Uterus (tissue), 4 donors: Measurements from ENCODE around the gene NECTIN1. TPM values are rescaled to one million over a fixed set of nuclear protein-coding genes. Genes with fewer than 3 reads are reported as not detected.

ENCODE experiments used
- DNase-seq, 2 donors: peaks; one replicate each; pipeline ENCODE4 v3.0.0-alpha.2; 2019 to 2020
- H3K27ac ChIP-seq, 2 donors: fragments of 200-600 bp; sonication (generic); 1 replicate in 1 of 2; 2 replicates in 1 of 2; pipeline ENCODE4 v1.5.1; 2016 to 2018
- H3K27me3 ChIP-seq, 2 donors: fragments of 200-600 bp; sonication (generic); one replicate each; pipeline ENCODE4 v1.5.1; 2018 to 2019; ENCODE audit warnings: control low read depth in 1 of 2
- H3K36me3 ChIP-seq, 2 donors: fragments of 200-600 bp; sonication (generic); one replicate each; pipeline ENCODE4 v1.5.1; 2019; ENCODE audit warnings: control low read depth in 1 of 2
- H3K4me1 ChIP-seq, 2 donors: fragments of 200-600 bp; sonication (generic); one replicate each; pipeline ENCODE4 v1.5.1; 2018 to 2019; ENCODE audit warnings: control low read depth in 1 of 2
- H3K4me3 ChIP-seq, 2 donors: fragments of 200-600 bp; sonication (generic); 1 replicate in 1 of 2; 2 replicates in 1 of 2; pipeline ENCODE4 v1.5.1; 2018 to 2019; ENCODE audit warnings: mild to moderate bottlenecking in 1 of 2
- H3K9me3 ChIP-seq, 2 donors: fragments of 200-600 bp; sonication (generic); one replicate each; pipeline ENCODE4 v1.5.1; 2019; ENCODE audit warnings: control low read depth in 1 of 2
- POLR2A ChIP-seq, 2 donors: fragments of 450-650 bp; IDR thresholded peaks; one replicate each; pipeline ENCODE4 v1.6.1; 2016; ENCODE audit warnings: antibody characterized with exemption in 2 of 2, mild to moderate bottlenecking in 1 of 2, moderate library complexity in 1 of 2
- intact Hi-C: fragments of 100-400 bp; cut with DNase I; formaldehyde crosslinking; loops from one replicate; pipeline ENCODE4 v1.15.1; 2023; ENCODE audit warnings: low total_unique reads
- total RNA-seq, 4 donors: library from RNA; depleted of rRNA in 3 of 4; stranded (reverse); fragments of >200 nt in 3 of 4; gene quantifications; one replicate each; pipeline versions ENCODE4 v1.1.0 to v1.2.4, GENCODE V29; 2014 to 2023
- TF ChIP-seq, protein P1 (sequence below), 4 experiments: fragments of 200-600 bp in 2 of 4; fragments of 450-650 bp in 2 of 4; sonication (generic) in 2 of 4; IDR thresholded peaks; one replicate each; pipeline ENCODE4 v1.5.1; 2016 to 2019; ENCODE audit warnings: antibody characterized with exemption in 4 of 4, mild to moderate bottlenecking in 2 of 4, moderate library complexity in 1 of 4
- donor health status: DM: yes; HTN: yes; CAD: no.

NECTIN1 gene
- total RNA-seq, 4 donors from 2014 or later, result 1.3 to 10.6 (median 9.2) TPM; not detected in 1

DNA sequence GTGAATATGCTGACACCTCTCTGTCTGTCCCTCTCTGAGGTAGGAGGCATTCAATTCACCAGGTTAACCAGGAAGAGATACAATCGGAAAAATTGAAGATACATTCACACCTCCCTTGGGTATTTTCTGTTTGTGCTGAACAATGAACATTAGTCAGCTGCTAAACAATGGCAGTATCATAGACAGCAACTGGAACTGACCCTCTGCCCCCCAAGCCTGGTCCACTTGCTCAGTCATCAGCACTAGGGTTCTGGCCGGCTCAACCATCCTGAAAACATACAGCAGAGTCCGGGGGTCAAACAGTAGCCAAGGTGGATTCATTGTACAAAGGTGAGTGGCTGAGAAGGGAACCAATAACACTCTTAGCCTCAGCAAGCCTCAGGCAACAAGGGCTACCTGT, 4.0 kb downstream of the NECTIN1 start:
- intact Hi-C loops, result no loop called here
- H3K4me1 ChIP-seq, result peaks cover 0 to 8% of the 10 kb centered on the region in 2 donors

DNA sequence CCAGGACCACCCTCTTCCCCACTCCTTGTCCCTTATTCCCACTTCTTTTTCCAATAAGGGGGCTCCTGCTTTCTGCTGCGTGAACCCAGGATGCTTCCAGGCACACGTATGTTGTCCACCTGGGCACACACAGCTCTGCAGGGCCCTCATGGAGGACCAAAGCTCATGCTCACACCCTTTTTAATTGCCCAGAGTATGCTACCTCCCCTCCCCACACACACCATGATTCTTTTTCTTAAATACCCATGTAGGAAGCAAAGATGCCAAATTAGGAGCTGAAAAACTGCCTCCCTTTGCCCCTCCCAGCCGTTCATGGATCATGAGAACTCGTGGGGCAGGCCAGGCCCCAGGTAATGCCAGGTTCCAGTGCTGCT, 5.1 kb downstream of the NECTIN1 start:
- Histone ChIP-seq H3K27ac (no peak overlapping the region), H3K4me3 (no peak overlapping the region), H3K9me3 (no peaks in the 10 kb centered on the region), H3K27me3 (no peaks in the 10 kb centered on the region), H3K36me3 (no peaks in the 10 kb centered on the region), H3K4me1 (peaks cover 0 to 8% of the 10 kb centered on the region in 2 donors)
- DNase-seq, result no peak
- intact Hi-C loops, result no loop called here
- no peak for TF ChIP-seq POLR2A (IDR thresholded peaks at IDR 0.05)
- TF ChIP-seq, protein P1, sequence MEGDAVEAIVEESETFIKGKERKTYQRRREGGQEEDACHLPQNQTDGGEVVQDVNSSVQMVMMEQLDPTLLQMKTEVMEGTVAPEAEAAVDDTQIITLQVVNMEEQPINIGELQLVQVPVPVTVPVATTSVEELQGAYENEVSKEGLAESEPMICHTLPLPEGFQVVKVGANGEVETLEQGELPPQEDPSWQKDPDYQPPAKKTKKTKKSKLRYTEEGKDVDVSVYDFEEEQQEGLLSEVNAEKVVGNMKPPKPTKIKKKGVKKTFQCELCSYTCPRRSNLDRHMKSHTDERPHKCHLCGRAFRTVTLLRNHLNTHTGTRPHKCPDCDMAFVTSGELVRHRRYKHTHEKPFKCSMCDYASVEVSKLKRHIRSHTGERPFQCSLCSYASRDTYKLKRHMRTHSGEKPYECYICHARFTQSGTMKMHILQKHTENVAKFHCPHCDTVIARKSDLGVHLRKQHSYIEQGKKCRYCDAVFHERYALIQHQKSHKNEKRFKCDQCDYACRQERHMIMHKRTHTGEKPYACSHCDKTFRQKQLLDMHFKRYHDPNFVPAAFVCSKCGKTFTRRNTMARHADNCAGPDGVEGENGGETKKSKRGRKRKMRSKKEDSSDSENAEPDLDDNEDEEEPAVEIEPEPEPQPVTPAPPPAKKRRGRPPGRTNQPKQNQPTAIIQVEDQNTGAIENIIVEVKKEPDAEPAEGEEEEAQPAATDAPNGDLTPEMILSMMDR (IDR thresholded peaks at IDR 0.05), result no peak

More for the DNA sequence above, 4.0 kb downstream of the NECTIN1 start:
- no peak overlapping the region for H3K4me3 ChIP-seq
- no peaks in the 10 kb centered on the region for H3K36me3 ChIP-seq
- H3K9me3 ChIP-seq, result no peaks in the 10 kb centered on the region
- no peaks in the 10 kb centered on the region for H3K27me3 ChIP-seq
- no peak overlapping the region for H3K27ac ChIP-seq
- no peak for DNase-seq
- no peak for TF ChIP-seq POLR2A (IDR thresholded peaks at IDR 0.05)
- TF ChIP-seq, protein P1 (IDR thresholded peaks at IDR 0.05), result no peak

DNA sequence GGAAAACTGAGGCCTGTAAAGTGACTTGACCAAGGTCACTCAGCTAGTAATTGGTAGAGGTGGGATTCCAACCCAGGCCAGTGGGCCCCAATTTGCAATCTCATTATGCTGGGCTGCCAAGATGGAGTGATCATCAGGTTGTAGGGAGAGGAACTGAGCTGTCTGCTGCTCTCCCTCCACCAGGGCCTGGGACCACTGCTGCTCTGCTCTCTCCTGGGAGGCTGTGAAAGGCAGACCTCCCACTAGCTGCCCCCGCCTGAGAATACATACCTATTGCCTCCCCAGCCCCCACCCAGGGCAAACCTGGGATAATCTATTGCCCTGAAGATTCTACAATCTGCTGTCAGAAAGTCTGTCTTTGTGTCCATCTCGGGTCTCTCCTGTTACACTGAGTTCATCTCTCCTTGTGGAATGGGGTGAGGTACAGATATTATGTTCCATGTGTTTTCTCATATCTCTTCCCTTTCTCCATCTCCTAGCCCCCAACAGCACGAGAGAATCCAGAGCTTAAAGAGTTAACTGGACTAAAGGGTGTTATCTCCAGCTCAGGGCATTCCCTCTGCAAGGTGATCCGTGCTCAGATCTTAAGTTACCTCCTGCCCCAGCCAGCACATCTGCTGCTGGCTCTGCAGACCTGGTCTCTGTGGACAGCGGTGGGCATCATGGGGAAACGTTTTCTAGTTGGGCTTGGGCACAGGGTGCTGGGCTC, 5.6 kb downstream of the NECTIN1 start:
- TF ChIP-seq, protein P1 (IDR thresholded peaks at IDR 0.05), result no peak
- intact Hi-C loops, result no loop called here
- Histone ChIP-seq H3K4me3 (no peak overlapping the region), H3K4me1 (peaks cover 0 to 8% of the 10 kb centered on the region in 2 donors), H3K36me3 (no peaks in the 10 kb centered on the region), H3K27ac (no peak overlapping the region), H3K27me3 (no peaks in the 10 kb centered on the region), H3K9me3 (no peaks in the 10 kb centered on the region)
- no peak for DNase-seq

DNA sequence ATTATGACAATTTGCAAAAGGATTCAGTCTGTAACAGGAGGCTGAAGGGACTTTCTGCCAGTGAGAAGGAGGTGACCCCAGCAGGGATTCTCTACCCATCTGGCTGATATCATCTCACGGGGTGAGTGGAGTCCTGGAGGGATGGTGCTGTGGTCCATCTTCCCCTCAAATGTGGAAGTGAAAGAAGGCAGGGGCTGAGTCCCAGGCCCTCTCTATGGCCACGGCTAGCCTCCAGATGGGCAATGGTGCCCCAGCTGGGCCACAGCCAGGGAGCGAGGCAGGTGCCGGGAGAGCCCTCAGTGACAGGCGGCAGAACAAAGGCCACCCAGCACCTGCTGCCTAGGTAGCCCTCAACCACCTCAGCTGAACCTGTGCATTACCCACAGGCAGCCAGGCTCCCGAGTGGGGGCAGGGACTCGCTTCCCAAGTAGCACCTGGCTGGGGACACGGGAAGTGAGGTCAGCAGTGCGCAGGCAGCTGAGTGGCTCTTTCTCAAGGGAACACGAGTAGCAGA, 6.7 kb downstream of the NECTIN1 start:
- no peak overlapping the region for H3K27ac ChIP-seq
- H3K36me3 ChIP-seq, result no peaks in the 10 kb centered on the region
- H3K4me3 ChIP-seq, result no peak overlapping the region
- H3K9me3 ChIP-seq, result no peaks in the 10 kb centered on the region
- no peaks in the 10 kb centered on the region for H3K27me3 ChIP-seq
- DNase-seq, result no peak
- peaks cover 0 to 5% of the 10 kb centered on the region in 2 donors for H3K4me1 ChIP-seq
- TF ChIP-seq, protein P1 (IDR thresholded peaks at IDR 0.05), result no peak
- no peak for TF ChIP-seq POLR2A (IDR thresholded peaks at IDR 0.05)
- intact Hi-C loops, result no loop called here
